ENCODE measurements around the gene ZSWIM1. TPM values are rescaled to one million over a fixed set of nuclear protein-coding genes. Genes with fewer than 3 reads are reported as not detected.

The ZSWIM1 gene
- total RNA-seq, 4 donors from 2014 or later, result 5.5 to 9.9 (median 7.0) TPM

- no peak for DNase-seq (ENCODE audit: low spot score)
- ATAC-seq (ENCODE audit: low FRiP score), result no peak
- TF ChIP-seq CTCF (IDR thresholded peaks at IDR 0.05), result no peak
These were observed 2.8 kb upstream of the ZSWIM1 start for GRCh38 chr20:45878076-45878761.

DNA sequence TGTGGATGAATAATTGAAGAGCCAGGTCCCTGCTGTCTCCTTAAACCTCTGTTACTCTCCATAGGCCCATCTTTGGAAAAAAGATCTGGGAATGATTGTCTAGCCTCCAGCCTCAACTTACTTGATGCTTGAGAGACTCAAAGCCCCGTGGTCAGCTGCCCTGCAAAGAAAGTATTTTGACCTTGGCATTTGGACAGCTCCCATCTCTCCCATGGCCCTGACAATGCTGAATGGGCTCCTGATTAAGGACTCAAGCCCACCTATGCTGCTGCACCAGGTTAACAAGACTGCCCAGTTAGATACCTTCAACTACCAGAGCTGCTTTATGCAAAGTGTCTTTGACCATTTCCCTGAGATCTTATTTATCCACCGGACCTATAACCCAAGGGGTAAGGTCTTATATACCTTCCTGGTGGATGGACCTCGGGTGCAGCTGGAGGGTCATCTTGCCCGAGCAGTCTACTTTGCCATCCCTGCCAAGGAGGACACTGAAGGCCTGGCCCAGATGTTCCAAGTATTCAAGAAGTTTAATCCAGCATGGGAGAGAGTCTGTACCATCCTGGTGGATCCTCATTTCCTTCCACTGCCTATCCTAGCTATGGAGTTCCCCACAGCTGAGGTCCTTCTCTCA lies 1.6 kb downstream of the ZSWIM1 start:
- no peak for TF ChIP-seq CTCF (IDR thresholded peaks at IDR 0.05)
- DNase-seq (ENCODE audit: low spot score) (no peak), ATAC-seq (ENCODE audit: low FRiP score) (no peak)

- ATAC-seq (ENCODE audit: low FRiP score), result no peak
- no peak for DNase-seq (ENCODE audit: low spot score)
- TF ChIP-seq CTCF (IDR thresholded peaks at IDR 0.05), result no peak
These were observed 2.1 kb downstream of the ZSWIM1 start for GRCh38 chr20:45883100-45883469.

DNA sequence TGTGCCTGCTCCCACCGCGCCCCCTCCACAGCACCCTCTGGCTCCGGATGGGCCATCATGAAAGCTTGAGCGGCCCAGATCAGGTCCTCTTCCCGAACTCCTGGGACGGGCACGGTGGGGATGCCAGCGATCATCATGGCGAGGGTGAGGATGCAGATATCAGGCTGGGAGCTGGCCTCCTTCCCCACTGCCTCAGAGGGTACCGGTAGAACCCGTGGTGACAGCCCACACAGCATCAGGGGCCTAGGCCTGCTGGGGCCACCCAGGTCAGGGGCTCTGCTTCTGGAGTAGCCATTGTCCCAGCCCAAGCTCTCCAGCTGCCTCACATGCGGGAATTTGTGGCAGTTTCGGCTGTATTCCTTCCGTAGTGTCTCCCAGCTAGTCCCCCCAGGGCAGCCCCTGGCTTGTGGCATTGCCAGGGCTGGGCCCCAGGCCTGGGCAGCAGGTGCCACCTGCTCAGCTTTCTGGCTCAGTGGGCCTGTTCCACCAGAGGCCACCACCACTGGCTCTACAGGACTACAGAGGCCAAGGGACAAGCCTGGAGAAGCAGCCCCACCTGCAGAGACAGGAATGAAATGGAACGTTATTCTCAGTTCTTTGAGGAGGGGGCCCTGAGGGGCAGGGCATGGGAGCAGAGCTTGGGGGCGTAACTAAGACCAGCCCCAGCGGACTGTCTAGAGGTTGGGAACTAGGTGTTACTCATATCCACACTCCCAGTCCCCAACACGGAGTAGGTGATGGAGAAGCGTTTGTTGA lies 5.7 kb downstream of the ZSWIM1 start:
- DNase-seq (ENCODE audit: low spot score) (no peak), ATAC-seq (ENCODE audit: low FRiP score) (no peak)
- TF ChIP-seq CTCF (IDR thresholded peaks at IDR 0.05), result no peak

DNA sequence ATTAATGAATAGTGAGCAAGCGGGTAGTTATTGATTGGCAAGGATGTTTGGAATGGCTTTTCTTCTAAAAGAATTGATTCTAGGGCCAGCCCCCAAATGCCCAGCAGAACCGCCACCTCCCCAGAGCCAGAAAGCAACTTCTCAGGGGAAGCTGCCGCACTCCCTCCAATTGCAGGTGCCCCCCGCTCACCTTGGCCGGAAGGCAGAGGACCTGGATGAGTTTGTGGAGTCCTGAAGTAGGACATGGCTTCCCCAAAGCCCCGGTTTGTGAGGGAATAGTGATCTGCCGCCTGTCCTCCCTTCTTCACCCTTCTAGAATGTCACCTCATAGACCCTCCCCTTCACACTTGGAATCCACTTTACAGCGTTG lies 6.3 kb downstream of the ZSWIM1 start, which contains the start of gene SPATA25:
Gene SPATA25, minus strand, starts transcription at position 277 of the 370 bp plus-strand sequence. Its CDS starts 32 bp downstream, at position 245.
- DNase-seq (ENCODE audit: low spot score), result no peak
- TF ChIP-seq CTCF (IDR thresholded peaks at IDR 0.05), result no peak
- ATAC-seq (ENCODE audit: low FRiP score), result no peak

GRCh38 chr20:45888681-45889080 lies 7.7 kb downstream of the ZSWIM1 start:
- no peak for TF ChIP-seq CTCF (IDR thresholded peaks at IDR 0.05)
- DNase-seq (ENCODE audit: low spot score), result no peak
- ATAC-seq (ENCODE audit: low FRiP score), result no peak
